Liver (tissue), 9 donors: ENCODE data around the gene CCIN. TPM values are rescaled to one million over a fixed set of nuclear protein-coding genes. Genes with fewer than 3 reads are reported as not detected.

Experiments
- DNase-seq: peaks from one replicate; pipeline ENCODE4 v3.0.0-alpha.2; 2017; ENCODE audit warnings: low spot score
- H3K27ac ChIP-seq, 2 donors: one replicate each; pipeline ENCODE4 v1.7.0; 2013; ENCODE audit warnings: inconsistent platforms in 2 of 2, low read length in 2 of 2, control low read depth in 1 of 2, low read depth in 1 of 2, mild to moderate bottlenecking in 1 of 2
- H3K27me3 ChIP-seq, 4 donors: one replicate each; pipeline versions ENCODE4 v1.6.1 to v1.7.0; 2013; ENCODE audit warnings: low read length in 3 of 4, inconsistent platforms in 1 of 4, mild to moderate bottlenecking in 1 of 4, moderate library complexity in 1 of 4; ENCODE audit not compliant: control insufficient read depth in 4 of 4, insufficient read depth in 4 of 4
- H3K36me3 ChIP-seq, 4 donors: one replicate each; pipeline versions ENCODE4 v1.6.1 to v1.7.0; 2013; ENCODE audit warnings: low read length in 3 of 4, mild to moderate bottlenecking in 3 of 4, low read depth in 1 of 4, moderate library complexity in 1 of 4; ENCODE audit not compliant: control insufficient read depth in 4 of 4, insufficient read depth in 3 of 4
- H3K4me1 ChIP-seq, 4 donors: one replicate each; pipeline versions ENCODE4 v1.6.1 to v1.7.0; 2013; ENCODE audit warnings: low read length in 3 of 4, mild to moderate bottlenecking in 3 of 4, moderate library complexity in 1 of 4; ENCODE audit not compliant: control insufficient read depth in 4 of 4, insufficient read depth in 4 of 4
- H3K4me3 ChIP-seq, 3 donors: one replicate each; pipeline versions ENCODE4 v1.6.1 to v1.7.0; 2013; ENCODE audit warnings: low read length in 3 of 3, control low read depth in 1 of 3, low read depth in 1 of 3, mild to moderate bottlenecking in 1 of 3
- H3K9ac ChIP-seq, 2 donors: one replicate each; pipeline ENCODE4 v1.7.0; 2013; ENCODE audit warnings: low read length in 2 of 2, mild to moderate bottlenecking in 2 of 2, moderate library complexity in 2 of 2, control low read depth in 1 of 2, low read depth in 1 of 2
- H3K9me3 ChIP-seq, 4 donors: one replicate each; pipeline versions ENCODE4 v1.6.1 to v1.7.0; 2013; ENCODE audit warnings: low read length in 3 of 4; ENCODE audit not compliant: control insufficient read depth in 4 of 4
- CTCF ChIP-seq: fragments of 150-350 bp; IDR thresholded peaks from 2 replicates; pipeline ENCODE4 v1.5.1; 2017; ENCODE audit warnings: improper control_type of control experiment, low read depth, low read length; ENCODE audit not compliant: missing input control
- FOXA1 ChIP-seq: IDR thresholded peaks from 2 replicates; pipeline ENCODE4 v1.6.1; 2016; ENCODE audit warnings: antibody characterized with exemption
- FOXA2 ChIP-seq: IDR thresholded peaks from 2 replicates; pipeline ENCODE4 v1.6.1; 2016; ENCODE audit warnings: antibody characterized with exemption
- GABPA ChIP-seq, 2 donors: IDR thresholded peaks in 1 of 2; conservative IDR thresholded peaks in 1 of 2; 2 replicates each; pipeline ENCODE4 v1.6.1; 2016; ENCODE audit warnings: antibody characterized with exemption in 2 of 2, mild to moderate bottlenecking in 1 of 2, moderate library complexity in 1 of 2
- HNF4A ChIP-seq, 2 donors: conservative IDR thresholded peaks; 2 replicates each; pipeline ENCODE4 v1.6.1; 2016; ENCODE audit warnings: antibody characterized with exemption in 2 of 2, mild to moderate bottlenecking in 2 of 2
- HNF4G ChIP-seq: IDR thresholded peaks from 2 replicates; pipeline ENCODE4 v1.6.1; 2016; ENCODE audit warnings: antibody characterized with exemption
- JUND ChIP-seq, 2 donors: IDR thresholded peaks; 2 replicates each; pipeline ENCODE4 v1.6.1; 2016; ENCODE audit warnings: antibody characterized with exemption in 2 of 2
- MAX ChIP-seq: IDR thresholded peaks from 2 replicates; pipeline ENCODE4 v1.6.1; 2016; ENCODE audit warnings: antibody characterized with exemption
- RAD21 ChIP-seq, 2 donors: IDR thresholded peaks; 2 replicates each; pipeline ENCODE4 v1.6.1; 2016; ENCODE audit warnings: antibody characterized with exemption in 2 of 2, mild to moderate bottlenecking in 2 of 2
- REST ChIP-seq: IDR thresholded peaks from 2 replicates; pipeline ENCODE4 v1.6.1; 2016; ENCODE audit warnings: antibody characterized with exemption, mild to moderate bottlenecking
- TAF1 ChIP-seq: conservative IDR thresholded peaks from 2 replicates; pipeline ENCODE4 v1.6.1; 2016; ENCODE audit warnings: antibody characterized with exemption, mild to moderate bottlenecking
- YY1 ChIP-seq: IDR thresholded peaks from 2 replicates; pipeline ENCODE4 v1.6.1; 2016; ENCODE audit warnings: antibody characterized with exemption, mild to moderate bottlenecking
- ZBTB33 ChIP-seq: IDR thresholded peaks from 2 replicates; pipeline ENCODE4 v1.6.1; 2016; ENCODE audit warnings: antibody characterized with exemption
- WGBS: extraction: QIAGEN DNeasy Blood & Tissue Kit; methylation state at CpG from one replicate; pipeline ENCODE4 v1.1.7; 2013; 5-methylcytosine and 5-hydroxymethylcytosine counted together
- polyA plus RNA-seq, 2 donors: library from polyadenylated mRNA; stranded (reverse) in 1 of 2; unstranded in 1 of 2; fragments of 200-250 nt in 1 of 2; fragments of >200 nt in 1 of 2; fragmentation: Nextera tagmentation in 1 of 2; extraction: Ambion mirVana in 1 of 2; gene quantifications; one replicate each; pipeline versions ENCODE4 v1.2.1 to v1.2.3, GENCODE V29; 2013 to 2015
- total RNA-seq, 2 donors: library from RNA; depleted of rRNA; stranded (reverse); fragments of >200 nt; gene quantifications; one replicate each; pipeline ENCODE4 v1.2.3, GENCODE V29; 2014
- donor health status: healthy.
- donor health status: healthy.
- donor health status: healthy.
- donor health status: healthy.
- donor health status: healthy.

CCIN gene
- total and polyA plus RNA-seq, 4 donors, result not detected

GRCh38 chr9:36210722-36211121 is 41.5 kb downstream of the CCIN start:
- WGBS, result 84% methylated on average over 8 of the region's 8 CpGs
- Histone ChIP-seq H3K9ac (no peak overlapping the region), H3K4me1 (peaks cover 2 to 15% (median 6%) of the 10 kb centered on the region in 4 donors), H3K27ac (no peak overlapping the region), H3K36me3 (peaks cover 8 to 56% (median 44%) of the 10 kb centered on the region in 4 donors), H3K27me3 (no peaks in the 10 kb centered on the region), H3K9me3 (no peaks in the 10 kb centered on the region), H3K4me3 (no peak overlapping the region)
- DNase-seq, result no peak
- no peak for TF ChIP-seq TAF1
- no peak for TF ChIP-seq HNF4G
- no peak for TF ChIP-seq YY1
- TF ChIP-seq MAX, result no peak
- TF ChIP-seq REST, result no peak
- no peak for TF ChIP-seq ZBTB33
- no peak for TF ChIP-seq FOXA2
- TF ChIP-seq CTCF, result no peak
- TF ChIP-seq GABPA (IDR thresholded peaks at IDR 0.05 in 1 of 2, conservative IDR thresholded peaks at IDR 0.05 in 1 of 2), result no peak
- TF ChIP-seq FOXA1, result no peak

- WGBS, result 78% methylated on average over 7 of the region's 7 CpGs
- Histone ChIP-seq H3K9me3 (no peaks in the 10 kb centered on the region), H3K9ac (no peak overlapping the region), H3K27me3 (no peaks in the 10 kb centered on the region), H3K4me1 (peaks cover 2 to 15% (median 6%) of the 10 kb centered on the region in 4 donors), H3K27ac (no peak overlapping the region), H3K36me3 (peaks cover 5 to 54% (median 42%) of the 10 kb centered on the region in 4 donors), H3K4me3 (no peak overlapping the region)
- DNase-seq, result no peak
- TF ChIP-seq HNF4G, result no peak
- TF ChIP-seq JUND (IDR thresholded peaks at IDR 0.05), result no peak
- TF ChIP-seq HNF4A (conservative IDR thresholded peaks at IDR 0.05), result no peak
- no peak for TF ChIP-seq RAD21 (IDR thresholded peaks at IDR 0.05)
These were observed 42.3 kb downstream of the CCIN start for GRCh38 chr9:36211510-36211909.
